COLO668 (cell line): Measurements from ENCODE around the gene SLC35B3.
"Not testable (repeated sequence)": the region's sequence is repeated elsewhere in the genome, so short reads cannot be mapped to it uniquely, and the experiment has no call there.

Source experiments
- DNase-seq: peaks from one replicate; lab custom pipeline; 2025; ENCODE audit not compliant: unreplicated experiment; lab: John Stamatoyannopoulos, UW

Gene SLC35B3

DNA sequence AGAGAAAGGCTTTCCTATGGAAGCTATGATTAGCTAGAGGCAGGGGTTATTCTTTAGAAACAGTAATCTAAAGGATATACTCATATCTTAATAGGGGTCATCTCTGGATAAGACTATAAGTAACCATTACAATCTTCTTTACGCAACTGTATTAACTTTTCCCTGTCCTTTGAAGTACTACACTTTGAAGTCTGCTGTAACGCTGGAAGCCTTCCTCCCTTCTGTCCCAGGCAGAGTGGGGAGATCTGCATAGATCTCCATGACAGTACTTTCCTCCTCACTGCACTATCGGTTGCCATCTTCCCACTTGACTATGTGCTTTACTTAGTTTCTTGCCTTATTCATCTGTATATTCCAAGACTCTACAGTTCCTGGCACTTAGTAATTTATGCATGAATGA, 20.1 kb downstream of the SLC35B3 start:
- no peak for DNase-seq

DNA sequence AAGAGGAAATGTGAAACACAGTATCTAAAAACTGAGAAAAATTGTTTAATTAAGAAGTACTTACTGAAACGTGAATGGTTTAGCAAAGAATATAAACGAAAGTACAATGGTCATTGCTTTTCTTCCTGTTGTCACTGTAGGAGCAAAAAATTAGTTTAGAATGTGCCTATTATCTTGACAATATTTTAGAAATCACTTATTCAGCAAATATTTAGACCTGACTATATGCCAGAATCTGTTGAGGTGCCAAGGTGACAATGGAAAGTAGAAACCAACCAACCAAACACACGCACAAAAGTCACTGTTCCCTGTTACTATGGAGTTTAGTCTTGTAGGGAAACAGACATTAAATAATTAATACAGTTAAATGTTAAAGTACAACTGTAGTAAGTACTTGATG, 20.5 kb downstream of the SLC35B3 start:
- DNase-seq = no peak

DNA sequence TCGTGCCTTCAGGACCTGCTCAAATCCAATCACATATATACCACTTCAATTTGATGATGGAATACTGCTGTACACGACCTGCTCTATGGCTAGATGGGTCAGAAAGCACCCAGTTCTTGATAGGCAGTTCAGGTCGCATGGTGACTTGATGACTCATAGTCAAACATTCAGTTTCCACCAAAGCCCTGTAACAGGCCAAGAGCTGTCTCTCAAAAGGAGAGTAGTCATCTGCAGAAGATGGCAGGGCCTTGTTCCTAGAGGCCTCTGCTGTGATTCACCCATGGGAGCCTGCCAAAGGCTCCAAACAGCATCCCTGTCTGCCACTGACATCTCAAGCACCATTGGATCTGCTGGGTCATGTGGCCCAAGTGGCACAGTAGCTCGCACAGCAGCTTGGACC, 29.4 kb downstream of the SLC35B3 start:
- not testable (repeated sequence) for DNase-seq

DNA sequence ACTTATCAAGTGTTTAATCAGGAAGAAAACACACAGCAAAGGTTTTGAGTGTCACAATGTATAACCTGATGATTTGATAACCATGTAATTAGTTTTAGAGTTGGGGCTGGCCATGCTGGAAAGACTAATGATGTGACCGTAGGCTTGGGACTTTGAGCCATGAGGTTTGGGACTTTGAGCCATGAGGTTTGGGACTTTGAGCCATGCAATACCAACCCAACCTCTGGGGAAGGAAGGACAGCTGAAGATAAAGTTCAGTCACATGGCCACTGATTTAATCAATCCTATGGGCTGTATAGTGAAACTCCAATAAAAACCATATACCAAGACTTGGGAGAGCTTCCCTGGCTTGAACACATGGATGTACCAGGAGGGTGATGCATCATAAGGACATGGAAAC, 32.8 kb downstream of the SLC35B3 start:
- DNase-seq = no peak

DNA sequence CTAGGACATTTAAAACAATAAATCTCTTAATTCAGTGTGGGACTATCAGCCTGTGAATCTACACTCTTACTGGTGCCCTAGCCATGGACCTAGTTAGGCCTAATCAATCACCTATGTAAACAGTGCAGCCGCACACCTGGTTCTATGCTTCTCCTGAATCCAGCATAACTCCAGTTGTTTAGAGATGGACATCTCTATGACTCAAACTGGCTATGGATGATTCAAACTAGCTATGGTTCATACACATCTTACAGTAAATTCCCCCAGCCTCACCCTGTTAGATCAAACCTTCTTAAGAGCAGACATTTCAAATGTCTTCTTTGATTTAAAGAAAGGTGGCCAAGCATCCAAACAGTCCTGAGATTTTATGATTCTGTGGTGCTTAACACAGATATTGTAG, 34.7 kb downstream of the SLC35B3 start:
- peak; percentile 14 for DNase-seq

DNA sequence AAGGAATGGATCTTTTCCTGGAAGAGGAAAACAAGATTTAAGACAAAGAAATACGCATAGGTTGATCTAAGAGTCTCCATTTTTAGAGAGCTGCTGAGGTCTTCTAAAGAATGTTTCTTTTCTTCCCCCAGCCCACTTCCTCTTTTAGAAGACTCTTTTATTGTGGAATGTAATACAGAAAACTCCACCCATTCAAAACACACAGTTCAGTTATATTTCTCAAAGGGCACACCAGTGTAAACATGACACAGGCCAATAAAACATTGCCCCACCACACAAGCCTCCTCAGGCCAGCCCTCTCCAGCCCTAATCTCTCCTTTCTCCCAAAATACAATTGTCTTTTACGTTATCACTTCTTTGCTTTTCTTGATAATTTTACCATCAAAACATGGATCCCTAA, 42.8 kb downstream of the SLC35B3 start:
- no peak for DNase-seq

DNA sequence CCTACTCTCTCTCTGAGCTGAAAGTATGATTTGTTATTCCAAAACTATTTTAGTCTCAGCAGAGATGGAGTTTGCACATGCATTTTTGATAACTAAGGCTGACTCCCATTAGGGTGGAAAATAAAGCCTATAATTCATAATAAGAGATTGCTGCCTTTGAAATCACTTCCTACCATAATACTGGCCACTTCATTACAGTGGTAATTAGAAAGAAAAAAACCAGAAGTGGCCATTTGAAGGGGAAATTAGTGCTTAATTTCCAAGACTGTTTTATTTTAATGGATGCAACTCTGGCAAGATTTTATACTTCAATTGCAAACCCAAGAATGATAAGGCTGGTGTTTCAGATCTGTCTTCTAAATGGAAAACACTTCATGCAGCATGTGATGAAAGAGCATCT, 43.4 kb downstream of the SLC35B3 start:
- no peak for DNase-seq

DNA sequence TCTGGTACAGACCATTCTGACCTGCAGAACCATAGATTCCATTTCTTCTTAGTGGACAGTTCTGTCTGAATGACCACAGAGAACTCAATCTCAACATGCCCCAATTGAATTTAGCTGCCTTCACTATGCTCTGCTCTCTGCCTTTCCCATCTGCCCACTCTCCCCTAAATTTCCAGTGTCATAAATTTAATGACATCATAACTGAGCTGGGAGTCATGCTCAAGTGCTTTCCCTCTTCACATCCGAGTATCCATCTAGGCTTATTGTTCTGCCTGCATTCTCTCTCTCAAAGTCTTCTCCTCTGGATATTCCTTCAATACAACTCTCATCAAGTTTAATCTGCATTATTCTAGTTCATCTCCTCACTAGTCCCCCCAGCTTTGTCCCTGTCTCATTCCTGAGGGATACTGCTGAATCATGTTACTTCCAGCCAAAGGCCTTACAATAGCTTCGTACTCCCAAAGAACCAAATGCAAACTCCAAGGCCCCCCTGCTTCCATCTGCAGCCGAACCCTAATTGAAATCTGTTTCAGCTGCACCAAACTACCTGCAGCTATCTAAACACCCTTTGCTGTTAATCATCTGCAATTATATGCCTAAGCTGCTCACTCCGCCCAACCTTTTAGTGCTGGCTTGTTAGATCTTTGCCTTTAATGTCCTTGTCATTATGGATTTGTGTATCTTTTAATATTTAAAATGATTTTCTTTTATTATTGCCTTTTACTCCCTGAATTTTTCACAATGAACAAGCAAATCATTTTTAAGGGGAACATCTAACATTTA, 46.1 kb downstream of the SLC35B3 start:
- DNase-seq = no peak

DNA sequence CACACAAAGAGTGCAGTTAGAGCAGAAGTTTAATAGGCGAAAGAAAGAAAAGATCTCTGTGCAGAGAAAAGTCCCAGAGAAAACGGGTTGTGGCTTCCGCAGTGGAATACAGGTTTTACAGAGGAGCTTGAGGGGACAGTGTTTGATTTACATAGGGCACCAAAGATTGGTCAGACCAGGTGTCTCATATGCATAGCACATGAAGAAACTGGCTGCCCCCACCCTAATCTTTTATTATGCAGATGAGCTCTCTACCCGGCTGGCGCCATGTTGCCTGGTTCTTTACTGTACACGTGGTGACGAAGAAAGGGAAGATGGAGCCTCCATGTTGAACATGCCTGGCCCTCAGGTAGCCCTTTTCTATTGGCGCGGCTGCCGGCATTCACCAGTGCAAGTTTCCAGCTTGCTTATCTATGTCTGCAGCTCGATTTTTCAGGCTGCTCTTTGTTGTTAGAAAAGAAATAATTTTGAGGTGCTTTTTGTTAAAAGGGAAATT, 47.4 kb downstream of the SLC35B3 start:
- no peak for DNase-seq

DNA sequence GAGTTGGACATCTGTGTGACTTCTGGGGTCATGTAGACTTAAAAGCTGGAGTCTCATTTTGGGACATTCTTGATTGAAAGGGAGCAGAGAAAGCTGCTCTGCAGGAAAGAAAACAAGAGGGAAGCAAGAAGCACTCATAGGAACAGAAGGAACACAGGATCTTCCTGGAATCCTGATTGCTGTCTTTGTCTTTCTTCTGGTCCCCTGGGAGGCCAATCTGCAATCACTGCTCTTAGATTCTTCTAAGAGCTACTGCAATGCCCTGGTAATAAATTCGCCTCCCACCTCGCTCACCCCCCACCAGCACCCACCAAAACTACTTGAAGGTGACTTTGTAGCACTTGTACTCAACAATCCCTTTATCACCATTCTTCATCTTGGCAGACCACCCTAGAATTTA, 51.8 kb downstream of the SLC35B3 start:
- no peak for DNase-seq

DNA sequence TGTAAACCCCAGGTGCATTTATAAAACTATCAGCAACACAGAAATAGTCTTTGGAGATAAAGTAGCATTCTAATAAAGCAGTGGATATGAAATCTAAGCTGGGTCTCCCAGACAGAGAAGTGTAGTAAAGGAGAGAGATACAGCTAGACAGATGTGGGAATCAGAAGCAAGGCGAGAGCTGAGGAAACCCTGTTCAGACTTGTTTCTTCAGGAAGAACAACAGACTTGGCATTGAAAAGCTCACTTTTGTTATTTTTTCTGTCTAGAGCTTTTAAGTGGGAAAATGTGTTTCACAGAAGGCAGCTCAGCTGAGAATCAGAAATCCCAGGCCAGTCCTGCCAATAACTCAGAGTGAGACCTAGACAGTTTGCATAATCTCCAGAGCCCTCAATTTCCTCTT, 52.9 kb downstream of the SLC35B3 start:
- DNase-seq = no peak

DNA sequence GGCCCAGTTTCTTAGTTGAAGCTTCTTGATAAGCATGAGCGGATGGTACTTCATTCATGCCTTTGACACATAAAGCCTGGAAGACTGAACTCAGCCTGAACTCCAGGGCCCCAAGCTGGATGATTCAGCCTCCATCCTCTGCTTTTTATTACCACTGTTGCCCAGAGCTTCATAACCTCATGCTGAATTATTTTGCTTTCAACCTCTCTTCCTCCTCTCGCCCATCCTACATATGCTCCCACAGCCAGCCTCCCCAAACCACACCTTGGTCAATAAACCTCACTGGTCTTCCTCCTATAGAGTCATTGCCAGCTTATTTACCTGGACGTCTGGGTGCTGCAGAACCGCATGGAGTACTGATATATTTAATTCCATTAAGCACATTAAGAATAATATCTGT, 59.4 kb downstream of the SLC35B3 start:
- DNase-seq = no peak
